HG03521 (cell line): ENCODE measurements around the gene RAB38.
A peak's percentile ranks its signal among the peaks of the same experiment; 100 is the strongest.

Source experiments
- ATAC-seq: cut with Tn5 transposase; IDR thresholded peaks from one replicate; pipeline ENCODE4 v1.9.1; 2021; ENCODE audit warnings: mild to moderate bottlenecking, moderate library complexity; ENCODE audit not compliant: unreplicated experiment

The RAB38 gene

GRCh38 chr11:88105526-88105925 lies 69.7 kb downstream of the RAB38 start:
- no peak for ATAC-seq

DNA sequence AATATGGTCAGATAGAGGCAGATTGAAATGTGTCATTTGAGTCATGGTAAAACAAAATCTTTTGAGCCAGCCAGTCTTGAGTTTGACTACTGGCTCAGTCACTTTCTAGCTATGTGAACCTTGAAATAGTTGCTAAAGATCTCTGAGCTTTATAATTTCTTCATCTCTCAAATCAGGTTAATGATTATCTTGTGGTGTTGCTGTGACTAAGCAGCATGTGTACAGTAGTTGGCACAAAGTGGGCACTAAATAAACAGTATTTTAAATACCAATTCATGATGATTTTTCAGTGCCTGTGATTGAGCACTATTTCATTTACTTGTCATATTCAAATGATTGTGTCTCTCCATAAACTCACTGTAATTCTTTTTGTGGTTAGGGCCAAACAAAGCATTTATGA lies 70.8 kb downstream of the RAB38 start:
- ATAC-seq, result no peak

DNA sequence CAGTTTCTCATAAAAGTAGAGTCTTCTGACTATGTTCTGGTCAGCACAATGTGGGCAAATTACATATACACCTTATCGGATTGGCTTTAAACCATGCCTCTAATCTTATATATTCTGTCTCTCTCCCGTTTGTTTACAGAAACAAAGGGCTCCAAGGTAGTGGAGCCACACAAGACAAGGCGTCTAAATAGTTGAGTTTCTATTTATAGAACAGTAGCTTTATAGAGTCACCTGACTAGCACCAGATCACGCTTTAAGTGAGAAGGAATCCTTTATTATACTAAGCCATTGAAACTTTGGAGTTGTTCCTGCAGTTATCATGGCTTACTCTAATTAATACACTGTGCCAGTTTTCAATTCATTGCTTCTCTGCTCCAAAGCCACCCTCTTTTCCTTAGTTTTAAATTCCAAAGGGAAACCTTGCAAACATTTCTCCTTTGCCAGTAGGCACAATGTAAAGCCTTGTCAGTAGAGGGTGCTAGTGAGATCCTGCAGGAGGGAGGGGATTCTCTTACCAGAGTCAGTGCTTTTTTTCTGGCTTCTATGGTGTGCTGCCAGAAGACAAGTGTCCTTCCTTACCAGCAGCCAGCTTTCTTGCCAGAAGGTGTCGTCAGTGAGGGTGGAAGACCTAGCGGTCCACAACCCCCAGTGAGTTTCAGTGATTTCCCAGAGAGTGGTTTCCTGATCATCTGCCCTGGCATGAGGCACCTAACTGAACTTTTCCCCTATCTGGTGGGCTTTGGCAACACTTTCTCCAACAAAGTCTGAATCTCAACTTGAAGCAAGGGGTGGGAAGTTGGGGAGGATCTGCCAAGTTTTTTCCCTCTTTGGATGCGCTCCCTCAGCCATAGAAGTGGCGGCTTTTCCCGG lies 71.7 kb downstream of the RAB38 start:
- ATAC-seq, result peak; percentile 88

DNA sequence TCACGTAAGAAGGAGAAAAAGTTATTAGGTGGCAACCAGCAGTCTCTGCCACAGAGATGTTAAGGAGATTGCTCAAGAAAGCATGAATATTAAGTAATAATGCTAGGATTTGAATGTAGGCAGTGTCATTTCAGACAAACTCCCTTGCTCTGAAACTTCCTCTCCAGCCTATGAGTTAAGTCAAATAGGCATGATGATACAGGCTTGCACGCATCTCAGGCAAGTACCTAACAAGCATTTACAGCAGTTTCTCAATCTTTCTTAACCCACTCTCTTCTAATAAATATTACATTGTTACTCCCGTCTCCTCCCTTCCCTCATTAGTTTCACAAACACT lies 72.7 kb downstream of the RAB38 start:
- no peak for ATAC-seq

DNA sequence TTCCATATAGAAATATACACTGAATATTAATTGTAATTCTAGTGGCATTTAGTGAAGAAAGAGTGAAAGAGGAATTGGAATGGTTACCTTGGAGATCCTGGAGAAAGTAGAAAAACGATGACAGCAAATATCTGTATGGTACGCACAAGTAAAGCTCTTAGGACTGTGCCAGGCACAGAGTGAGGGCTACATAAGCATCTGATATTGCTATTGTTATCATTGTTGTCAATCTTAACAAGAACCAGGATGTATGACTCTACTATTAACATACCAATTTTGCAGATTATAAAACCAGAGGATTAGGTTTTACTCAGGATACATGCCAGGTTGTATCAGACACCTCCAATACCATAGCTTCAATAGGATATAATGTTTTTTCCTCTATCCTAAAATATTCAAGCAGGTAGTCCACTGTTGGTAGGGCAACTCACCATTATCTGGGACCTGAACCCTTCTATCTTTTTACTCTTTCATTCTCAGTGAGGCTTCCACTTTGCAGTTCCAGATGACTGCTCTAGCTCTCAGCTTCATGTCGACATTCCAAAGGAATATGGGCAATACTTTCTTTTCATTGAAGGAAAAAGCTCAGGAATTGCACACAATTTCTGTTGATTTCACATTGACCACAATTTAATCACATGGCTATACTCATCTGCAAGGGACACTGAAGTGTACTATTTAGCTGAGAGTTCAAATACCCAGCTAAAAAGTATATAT lies 73.2 kb downstream of the RAB38 start:
- ATAC-seq, result no peak

DNA sequence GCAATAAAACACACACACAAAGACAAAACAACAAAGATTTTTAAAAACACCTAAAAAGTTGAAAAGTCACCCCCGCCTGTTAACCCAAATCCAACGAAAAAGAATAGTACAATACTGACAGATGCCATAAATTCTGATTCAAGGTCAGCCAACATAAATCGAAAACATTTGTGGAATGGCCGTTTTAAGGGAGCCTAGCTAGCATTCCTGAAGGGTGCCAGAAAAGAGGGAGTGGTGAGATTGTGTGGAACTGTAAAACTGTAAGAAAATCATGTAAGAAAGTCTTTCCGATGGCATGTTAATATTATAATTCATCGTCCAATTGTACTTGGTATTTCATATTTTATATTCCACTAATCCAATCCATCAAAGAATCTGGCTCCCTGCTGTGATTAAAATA lies 75.1 kb downstream of the RAB38 start:
- no peak for ATAC-seq

DNA sequence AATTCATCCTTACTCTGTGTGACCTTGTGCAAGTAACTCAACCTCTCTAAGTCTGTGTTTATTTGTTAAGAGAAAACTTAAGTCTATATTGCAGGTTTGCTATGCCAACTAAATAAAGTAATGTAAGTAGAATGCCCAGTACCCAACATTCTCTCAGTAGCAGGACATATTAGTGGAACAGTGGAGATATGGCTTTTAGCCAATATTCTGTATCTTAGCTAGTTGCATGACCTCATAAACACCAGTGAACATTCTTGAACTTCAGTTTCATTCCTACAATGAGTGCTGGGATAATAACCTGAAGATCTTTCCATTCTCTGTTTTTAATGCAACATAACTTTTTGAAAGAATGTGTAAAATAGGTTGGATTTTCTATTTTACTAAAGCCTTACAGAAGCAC lies 77.0 kb downstream of the RAB38 start:
- ATAC-seq, result no peak

GRCh38 chr11:88089134-88089533 lies 86.1 kb downstream of the RAB38 start:
- ATAC-seq, result no peak

DNA sequence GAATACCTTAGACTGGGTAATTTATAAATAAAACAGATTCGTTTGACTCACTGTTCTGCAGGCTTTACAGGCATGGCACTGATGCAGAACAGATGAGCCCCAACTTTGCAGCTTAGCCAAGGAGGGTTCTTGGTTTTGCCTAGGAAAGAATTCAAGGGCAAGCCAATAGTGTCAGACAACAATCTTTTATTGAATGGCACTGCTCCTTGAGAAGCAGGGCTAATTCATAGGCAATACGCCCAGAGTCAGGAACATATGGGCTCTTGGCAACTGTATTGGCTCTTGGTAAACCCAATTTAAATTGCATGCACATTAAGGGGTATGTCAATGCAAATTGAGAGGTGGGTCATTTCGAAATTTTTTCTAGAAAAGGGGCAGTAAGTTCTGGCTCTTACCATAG lies 87.9 kb downstream of the RAB38 start:
- no peak for ATAC-seq

GRCh38 chr11:88086297-88086696 lies 88.9 kb downstream of the RAB38 start:
- no peak for ATAC-seq

GRCh38 chr11:88070437-88070836 lies 104.8 kb downstream of the RAB38 start:
- ATAC-seq, result no peak

DNA sequence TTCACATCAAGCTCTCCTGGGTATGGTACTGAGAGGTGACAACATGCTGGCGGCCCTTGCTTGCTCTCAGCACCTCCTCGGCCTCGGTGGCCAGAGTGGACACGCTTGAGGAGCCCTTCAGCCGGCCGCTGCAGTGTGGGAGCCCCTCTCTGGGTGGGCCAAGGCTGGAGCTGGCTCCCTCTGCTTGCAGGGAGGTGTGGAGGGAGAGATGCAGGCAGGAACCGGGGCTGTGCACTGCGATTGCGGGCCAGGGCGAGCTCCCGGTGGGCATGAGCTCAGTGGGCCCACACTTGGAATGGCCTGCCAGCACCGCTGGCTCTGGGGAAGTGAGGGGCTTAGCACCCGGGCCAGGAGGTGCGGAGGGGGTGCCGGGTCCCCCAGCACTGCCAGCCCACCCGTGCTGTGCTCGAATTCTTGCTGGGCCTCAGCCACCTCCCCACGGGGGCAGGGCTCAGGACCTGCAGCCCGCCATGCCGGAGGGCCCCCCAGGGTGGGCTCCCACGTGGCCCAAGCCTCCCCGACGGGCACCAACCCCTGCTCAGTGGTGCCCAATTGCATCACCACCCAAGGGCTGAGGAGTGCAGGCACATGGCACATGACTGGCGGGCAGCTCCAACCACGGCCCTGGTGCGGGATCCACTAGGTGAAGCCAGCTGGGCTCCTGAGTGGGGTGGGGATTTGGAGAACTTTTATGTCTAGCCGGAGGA lies 106.2 kb downstream of the RAB38 start:
- no peak for ATAC-seq

- ATAC-seq, result no peak
Measured at GRCh38 chr11:88066090-88066489, 109.2 kb downstream of the RAB38 start.

- ATAC-seq, result no peak
Measured at GRCh38 chr11:88064097-88064705, 111.0 kb downstream of the RAB38 start.
